PFSK-1 (cell line): ENCODE measurements around the gene RNFT2.

Source experiments
- FOXP2 ChIP-seq: optimal IDR thresholded peaks from 2 replicates; pipeline ENCODE3; 2011; ENCODE audit warnings: borderline replicate concordance, control low read depth, inconsistent platforms; ENCODE audit not compliant: insufficient read depth; ENCODE audit errors: extremely low read length, extremely low read depth
- POLR2AphosphoS5 ChIP-seq: IDR thresholded peaks from 2 replicates; pipeline ENCODE4 v1.6.1; 2012; ENCODE audit warnings: low read depth, mild to moderate bottlenecking, control low read depth, low read length, moderate library complexity
- REST ChIP-seq, 2 experiments: IDR thresholded peaks; 2 replicates each; pipeline versions ENCODE4 v1.6.1 to v1.8.0; 2011 to 2012; ENCODE audit warnings: low read depth in 2 of 2, low read length in 2 of 2, control low read depth in 1 of 2, inconsistent platforms in 1 of 2, mild to moderate bottlenecking in 1 of 2, moderate library complexity in 1 of 2; ENCODE audit not compliant: insufficient read depth in 1 of 2
- SIN3A ChIP-seq: IDR thresholded peaks from 2 replicates; pipeline ENCODE4 v1.6.1; 2012; ENCODE audit warnings: mild to moderate bottlenecking, low read length, moderate library complexity, borderline replicate concordance; ENCODE audit not compliant: insufficient read depth
- TAF1 ChIP-seq: IDR thresholded peaks from 2 replicates; pipeline ENCODE4 v1.6.1; 2012; ENCODE audit warnings: low read length, control low read depth, borderline replicate concordance; ENCODE audit not compliant: insufficient read depth

RNFT2 gene

GRCh38 chr12:116736962-116737773, 947 bp upstream of the RNFT2 start:
- TF ChIP-seq SIN3A (no peak), POLR2AphosphoS5 (no peak), TAF1 (no peak), FOXP2 (no peak), REST (IDR thresholded peaks at IDR 0.05; ENCODE audit: insufficient read depth in 1 of 2, low read depth in 2 of 2, low read length in 2 of 2) (no peak)

GRCh38 chr12:116739381-116739887, 1.3 kb downstream of the RNFT2 start:
- TF ChIP-seq TAF1: no peak
- no peak for TF ChIP-seq FOXP2
- TF ChIP-seq REST (IDR thresholded peaks at IDR 0.05; ENCODE audit: insufficient read depth in 1 of 2, low read depth in 2 of 2, low read length in 2 of 2): no peak
- no peak for TF ChIP-seq POLR2AphosphoS5
- TF ChIP-seq SIN3A: no peak

GRCh38 chr12:116744766-116745165, 6.7 kb downstream of the RNFT2 start:
- TF ChIP-seq REST (IDR thresholded peaks at IDR 0.05; ENCODE audit: insufficient read depth in 1 of 2, low read depth in 2 of 2, low read length in 2 of 2) (no peak), TAF1 (no peak), SIN3A (no peak), POLR2AphosphoS5 (no peak), FOXP2 (no peak)

GRCh38 chr12:116745554-116745953, 7.4 kb downstream of the RNFT2 start:
- TF ChIP-seq FOXP2 (no peak), TAF1 (no peak), POLR2AphosphoS5 (no peak), REST (IDR thresholded peaks at IDR 0.05; ENCODE audit: insufficient read depth in 1 of 2, low read depth in 2 of 2, low read length in 2 of 2) (no peak), SIN3A (no peak)
